Neural crest cell (in vitro differentiated cells): Measurements from ENCODE around the gene ZDHHC8. TPM values are rescaled to one million over a fixed set of nuclear protein-coding genes. Genes with fewer than 3 reads are reported as not detected.

Experiments used
- DNase-seq: peaks from one replicate; pipeline ENCODE4 v3.0.0; 2021; ENCODE audit warnings: low read depth, mixed read lengths, low spot score
- H3K27ac Mint-ChIP-seq: one replicate; pipeline ENCODE4 v1.8.0; 2021; ENCODE audit warnings: mild to moderate bottlenecking, mixed read lengths; ENCODE audit not compliant: unreplicated experiment
- H3K27me3 Mint-ChIP-seq: 2 replicates; pipeline ENCODE4 v1.8.0; 2021; ENCODE audit warnings: low read depth, mild to moderate bottlenecking, mixed read lengths
- H3K36me3 Mint-ChIP-seq: 2 replicates; pipeline ENCODE4 v1.8.0; 2021; ENCODE audit warnings: low read depth, mild to moderate bottlenecking, mixed read lengths
- H3K4me1 Mint-ChIP-seq: 2 replicates; pipeline ENCODE4 v1.8.0; 2021; ENCODE audit warnings: mixed read lengths
- H3K4me3 Mint-ChIP-seq: one replicate; pipeline ENCODE4 v1.8.0; 2021; ENCODE audit warnings: mild to moderate bottlenecking, mixed read lengths
- H3K9me3 Mint-ChIP-seq: 2 replicates; pipeline ENCODE4 v1.8.0; 2021; ENCODE audit warnings: mixed read lengths
- CTCF ChIP-seq: fragments of 200-600 bp; sonication (generic); conservative IDR thresholded peaks from 2 replicates; pipeline ENCODE4 v1.5.0; 2021; ENCODE audit warnings: antibody characterized with exemption, mild to moderate bottlenecking
- total RNA-seq: library from RNA; stranded (reverse); gene quantifications from 2 replicates; pipeline ENCODE4 v1.2.1, GENCODE V29; 2021

The ZDHHC8 gene
- total RNA-seq, 1 donor from 2014 or later = 98.9 TPM

GRCh38 chr22:20093418-20094196 lies 38.0 kb upstream of the ZDHHC8 start:
- no peak for DNase-seq
- H3K9me3 Mint-ChIP-seq = no peaks in the 10 kb centered on the region
- no peak for TF ChIP-seq CTCF
- no peaks in the 10 kb centered on the region for H3K27me3 Mint-ChIP-seq
- H3K36me3 Mint-ChIP-seq = peaks cover 41% of the 10 kb centered on the region
- no peak overlapping the region for H3K27ac Mint-ChIP-seq
- H3K4me3 Mint-ChIP-seq = no peak overlapping the region
- H3K4me1 Mint-ChIP-seq = no peaks in the 10 kb centered on the region

GRCh38 chr22:20094197-20094807 lies 37.3 kb upstream of the ZDHHC8 start:
- Mint-ChIP-seq H3K27me3 (no peaks in the 10 kb centered on the region), H3K4me1 (no peaks in the 10 kb centered on the region), H3K27ac (no peak overlapping the region), H3K36me3 (peaks cover 41% of the 10 kb centered on the region), H3K4me3 (no peak overlapping the region), H3K9me3 (no peaks in the 10 kb centered on the region)
- no peak for DNase-seq
- TF ChIP-seq CTCF = no peak

- Mint-ChIP-seq H3K36me3 (peaks cover 38% of the 10 kb centered on the region), H3K9me3 (no peaks in the 10 kb centered on the region), H3K27ac (no peak overlapping the region), H3K4me3 (no peak overlapping the region), H3K27me3 (no peaks in the 10 kb centered on the region), H3K4me1 (no peaks in the 10 kb centered on the region)
- no peak for DNase-seq
- no peak for TF ChIP-seq CTCF
These were observed 36.1 kb upstream of the ZDHHC8 start for GRCh38 chr22:20095521-20095920.

- H3K9me3 Mint-ChIP-seq = no peaks in the 10 kb centered on the region
- H3K4me3 Mint-ChIP-seq = no peak overlapping the region
- no peak overlapping the region for H3K27ac Mint-ChIP-seq
- no peaks in the 10 kb centered on the region for H3K4me1 Mint-ChIP-seq
- no peak for TF ChIP-seq CTCF
- H3K27me3 Mint-ChIP-seq = no peaks in the 10 kb centered on the region
- DNase-seq = no peak
- peaks cover 32% of the 10 kb centered on the region for H3K36me3 Mint-ChIP-seq
These were observed 34.8 kb upstream of the ZDHHC8 start for GRCh38 chr22:20096574-20097420.

- no peak overlapping the region for H3K4me3 Mint-ChIP-seq
These were observed 32.4 kb upstream of the ZDHHC8 start for GRCh38 chr22:20099099-20099711.

More at GRCh38 chr22:20099099-20099711, 32.4 kb upstream of the ZDHHC8 start:
- peaks cover 34% of the 10 kb centered on the region for H3K36me3 Mint-ChIP-seq
- no peak overlapping the region for H3K27ac Mint-ChIP-seq
- H3K4me1 Mint-ChIP-seq = no peaks in the 10 kb centered on the region
- no peaks in the 10 kb centered on the region for H3K9me3 Mint-ChIP-seq
- no peak for DNase-seq
- no peak for TF ChIP-seq CTCF
- no peaks in the 10 kb centered on the region for H3K27me3 Mint-ChIP-seq
